CD8-positive, alpha-beta memory T cell (primary cell): ENCODE results near the gene CNGB1. TPM values are rescaled to one million over a fixed set of nuclear protein-coding genes. Genes with fewer than 3 reads are reported as not detected.
"Not testable (repeated sequence)": the region's sequence is repeated elsewhere in the genome, so short reads cannot be mapped to it uniquely, and the experiment has no call there.

Experiments
- CTCF ChIA-PET: fragments of 350-600 bp; sonication (Branson Sonifier 250); formaldehyde crosslinking; loops from one replicate; lab custom pipeline; 2021; ENCODE audit warnings: antibody characterized with exemption; lab: Charles Lee
- POLR2A ChIA-PET: fragments of 350-600 bp; sonication (Branson Sonifier 250); formaldehyde crosslinking; loops from one replicate; lab custom pipeline; 2021; ENCODE audit warnings: antibody characterized with exemption; lab: Charles Lee
- DNase-seq, 5 donors: peaks; one replicate each; pipeline versions ENCODE4 v3.0.0 to v3.0.0-alpha.2; 2020 to 2022; ENCODE audit warnings: mixed read lengths in 1 of 5
- H3K27ac ChIP-seq: one replicate; pipeline ENCODE4 v1.7.0; 2013; ENCODE audit warnings: low read depth, mild to moderate bottlenecking, low read length, moderate library complexity
- H3K27me3 ChIP-seq: 2 replicates; pipeline ENCODE4 v1.7.0; 2013; ENCODE audit warnings: low read length, mild to moderate bottlenecking; ENCODE audit not compliant: insufficient read depth, poor library complexity, severe bottlenecking
- H3K36me3 ChIP-seq: 2 replicates; pipeline ENCODE4 v1.7.0; 2013; ENCODE audit warnings: mild to moderate bottlenecking, low read length, moderate library complexity; ENCODE audit not compliant: insufficient read depth
- H3K4me1 ChIP-seq: 2 replicates; pipeline ENCODE4 v1.7.0; 2013; ENCODE audit warnings: mild to moderate bottlenecking, low read length, moderate library complexity; ENCODE audit not compliant: insufficient read depth
- H3K4me3 ChIP-seq: 2 replicates; pipeline ENCODE4 v1.7.0; 2013; ENCODE audit warnings: mild to moderate bottlenecking, low read length
- H3K9me3 ChIP-seq: 2 replicates; pipeline ENCODE4 v1.7.0; 2013; ENCODE audit warnings: mild to moderate bottlenecking, low read length
- H3K27ac Mint-ChIP-seq, 8 donors: one replicate each; pipeline ENCODE4 v1.8.0; 2020 to 2021; ENCODE audit warnings: mixed read lengths in 8 of 8, mild to moderate bottlenecking in 6 of 8, inconsistent platforms in 3 of 8, moderate library complexity in 3 of 8
- H3K27me3 Mint-ChIP-seq, 2 donors: one replicate each; pipeline ENCODE4 v1.8.0; 2020 to 2021; ENCODE audit warnings: mixed read lengths in 2 of 2, mild to moderate bottlenecking in 1 of 2, moderate library complexity in 1 of 2
- H3K36me3 Mint-ChIP-seq, 3 donors: one replicate each; pipeline ENCODE4 v1.8.0; 2020 to 2021; ENCODE audit warnings: mixed read lengths in 3 of 3, inconsistent platforms in 1 of 3, mild to moderate bottlenecking in 1 of 3
- H3K4me1 Mint-ChIP-seq, 3 donors: one replicate each; pipeline ENCODE4 v1.8.0; 2020 to 2021; ENCODE audit warnings: mixed read lengths in 3 of 3, inconsistent platforms in 1 of 3, mild to moderate bottlenecking in 1 of 3
- H3K4me3 Mint-ChIP-seq, 7 donors: one replicate each; pipeline ENCODE4 v1.8.0; 2020 to 2021; ENCODE audit warnings: mixed read lengths in 7 of 7, mild to moderate bottlenecking in 6 of 7, moderate library complexity in 4 of 7, inconsistent platforms in 2 of 7
- H3K9me3 Mint-ChIP-seq, 5 donors: one replicate each; pipeline ENCODE4 v1.8.0; 2020 to 2022; ENCODE audit warnings: mixed read lengths in 5 of 5, mild to moderate bottlenecking in 3 of 5, moderate library complexity in 2 of 5, inconsistent platforms in 1 of 5
- polyA plus RNA-seq: library from polyadenylated mRNA; unstranded; fragments of 300-500 nt; fragmentation: Illumina TruSeq; gene quantifications from one replicate; pipeline ENCODE4 v1.2.3, GENCODE V29; 2021
- total RNA-seq, 2 experiments: library from RNA; stranded (reverse); gene quantifications; one replicate each; pipeline ENCODE4 v1.2.3, GENCODE V29; 2021

CNGB1 gene
- total and polyA plus RNA-seq, 3 experiments from 2014 or later, result not detected

DNA sequence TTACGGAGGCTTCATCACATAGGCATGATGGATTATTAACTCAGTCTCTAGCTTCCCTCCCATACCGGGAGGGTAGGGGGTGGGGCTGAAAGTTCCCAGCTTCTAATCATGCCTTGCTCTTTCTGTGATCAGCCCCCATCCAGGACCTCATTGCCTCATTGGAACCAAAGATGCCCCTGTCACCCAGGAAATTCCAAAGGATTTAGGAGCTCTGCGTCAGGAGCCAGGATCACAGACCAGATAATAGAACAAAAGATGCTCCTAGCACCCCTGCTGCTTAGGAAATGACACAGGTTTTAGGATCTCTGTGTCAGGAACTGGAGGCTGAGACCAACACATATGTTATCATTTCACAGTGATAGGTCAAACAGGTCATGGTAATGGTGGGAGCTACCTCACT lies 40.0 kb upstream of the CNGB1 start:
- POLR2A ChIA-PET, result no interaction called here
- H3K36me3 ChIP-seq, result peaks cover 34% of the 10 kb centered on the region

DNA sequence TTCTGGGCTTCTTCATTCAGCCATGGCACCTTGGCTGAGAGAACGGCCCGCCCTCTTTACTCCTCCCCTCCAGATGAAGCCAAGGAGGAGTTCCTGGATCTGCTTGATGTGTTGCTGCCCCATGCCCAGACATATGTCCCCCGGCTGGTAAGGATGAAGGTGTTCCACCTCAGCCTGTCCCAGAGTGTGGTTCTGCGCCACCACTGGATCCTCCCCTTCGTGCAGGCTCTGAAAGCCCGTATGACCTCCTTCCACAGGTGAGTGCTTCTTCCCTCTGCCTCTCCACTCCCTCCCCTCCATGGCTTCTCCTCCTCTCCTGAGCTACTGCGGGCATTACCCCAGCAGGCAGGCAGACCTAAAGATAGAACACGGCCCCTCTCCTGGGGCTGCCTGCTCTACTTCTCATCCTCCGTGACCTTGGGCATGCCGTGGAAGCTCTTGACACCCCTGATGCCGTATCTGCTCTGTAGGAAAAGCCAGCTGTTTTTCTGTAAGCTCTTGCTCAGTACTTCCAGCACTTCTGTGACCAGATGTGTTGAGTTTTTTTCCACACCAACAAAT lies 39.0 kb upstream of the CNGB1 start:
- H3K4me3 ChIP-seq, result no peak overlapping the region
- CTCF ChIA-PET, result interaction anchor here (1.5 kb wide), 1 partner anchor 111 kb away, joined by 4 read pairs; no protein-coding TSS in a partner anchor
- Mint-ChIP-seq H3K4me1 (peaks cover 6 to 14% (median 12%) of the 10 kb centered on the region in 3 donors), H3K27ac (peak overlapping the region in 2 of 8 donors; percentile 17 to 84), H3K4me3 (no peak overlapping the region), H3K27me3 (no peaks in the 10 kb centered on the region), H3K9me3 (no peaks in the 10 kb centered on the region), H3K36me3 (peaks cover 11 to 72% (median 18%) of the 10 kb centered on the region in 3 donors)
- POLR2A ChIA-PET, result no interaction called here
- H3K4me1 ChIP-seq, result no peaks in the 10 kb centered on the region
- H3K36me3 ChIP-seq, result peaks cover 34% of the 10 kb centered on the region
- H3K27ac ChIP-seq, result no peak overlapping the region
- DNase-seq, result peak in 1 of 5 donors; percentile 20
- no peaks in the 10 kb centered on the region for H3K9me3 ChIP-seq
- H3K27me3 ChIP-seq, result no peaks in the 10 kb centered on the region

More for the DNA sequence above, 40.0 kb upstream of the CNGB1 start:
- H3K9me3 ChIP-seq, result no peaks in the 10 kb centered on the region
- no peaks in the 10 kb centered on the region for H3K27me3 Mint-ChIP-seq
- H3K4me1 Mint-ChIP-seq, result peaks cover 6 to 10% (median 9%) of the 10 kb centered on the region in 3 donors
- H3K27ac ChIP-seq, result no peak overlapping the region
- H3K9me3 Mint-ChIP-seq, result no peaks in the 10 kb centered on the region
- no peaks in the 10 kb centered on the region for H3K4me1 ChIP-seq
- DNase-seq, result no peak
- no peak overlapping the region for H3K4me3 ChIP-seq
- peaks cover 9 to 65% (median 18%) of the 10 kb centered on the region in 3 donors for H3K36me3 Mint-ChIP-seq
- peak overlapping the region in 1 of 8 donors; percentile 32 for H3K27ac Mint-ChIP-seq
- CTCF ChIA-PET, result interaction anchor here (1.5 kb wide), 1 partner anchor 112 kb away, joined by 4 read pairs; no protein-coding TSS in a partner anchor
- no peaks in the 10 kb centered on the region for H3K27me3 ChIP-seq
- no peak overlapping the region for H3K4me3 Mint-ChIP-seq

DNA sequence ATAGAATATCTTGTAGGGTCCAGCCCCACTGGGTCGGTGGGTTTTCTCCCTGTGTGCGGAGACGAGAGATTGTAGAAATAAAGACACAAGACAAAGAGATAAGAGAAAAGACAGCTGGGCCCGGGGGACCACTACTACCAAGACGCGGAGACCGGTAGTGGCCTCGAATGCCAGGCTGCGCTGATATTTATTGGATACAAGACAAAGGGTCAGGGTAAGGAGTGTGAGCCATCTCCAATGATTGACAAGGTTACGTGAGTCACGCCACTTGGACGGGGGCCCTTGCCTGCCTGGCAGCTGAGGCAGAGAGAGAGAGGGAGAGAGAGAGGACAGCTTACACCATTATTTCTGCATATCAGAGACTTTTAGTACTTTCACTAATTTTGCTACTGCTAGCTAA lies 33.8 kb upstream of the CNGB1 start:
- H3K4me3 ChIP-seq, H3K9me3 ChIP-seq, POLR2A ChIA-PET, H3K27ac ChIP-seq, H3K4me3 Mint-ChIP-seq, H3K4me1 ChIP-seq, H3K9me3 Mint-ChIP-seq, H3K27me3 Mint-ChIP-seq, H3K36me3 ChIP-seq, H3K27me3 ChIP-seq: not testable (repeated sequence)
- H3K36me3 Mint-ChIP-seq, result peaks cover 11 to 58% (median 12%) of the 10 kb centered on the region in 3 donors
- peak overlapping the region in 1 of 8 donors; percentile 64 for H3K27ac Mint-ChIP-seq
- CTCF ChIA-PET, result interaction anchor here (0.8 to 1.0 kb wide), 3 partner anchors 48 to 105 kb away, joined by 3 to 4 read pairs (median 3); no protein-coding TSS in a partner anchor
- H3K4me1 Mint-ChIP-seq, result peaks cover 36 to 53% (median 41%) of the 10 kb centered on the region in 3 donors
- peak in 1 of 5 donors; percentile 28 for DNase-seq

DNA sequence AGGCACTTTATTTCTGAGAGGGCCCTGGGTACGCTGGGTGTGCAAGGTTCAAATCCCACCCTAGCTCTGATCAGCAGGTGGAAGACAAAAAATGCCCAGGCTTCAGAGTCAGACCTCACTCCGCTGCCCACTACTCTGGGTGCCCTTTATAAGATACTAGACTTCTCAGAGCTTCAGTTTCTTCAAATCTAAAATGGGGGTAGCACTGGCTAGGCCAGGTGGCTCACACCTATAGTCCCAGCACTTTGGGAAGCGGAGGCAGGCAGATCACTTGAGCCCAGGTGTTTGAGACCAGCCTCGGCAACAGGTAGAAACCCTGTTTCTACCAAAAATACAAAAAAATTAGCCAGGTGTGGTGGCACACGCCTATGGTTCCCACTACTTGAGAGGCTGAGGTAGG lies 32.0 kb upstream of the CNGB1 start:
- Mint-ChIP-seq H3K27me3 (no peaks in the 10 kb centered on the region), H3K4me1 (peaks cover 51 to 69% (median 57%) of the 10 kb centered on the region in 3 donors), H3K9me3 (no peaks in the 10 kb centered on the region), H3K27ac (peak overlapping the region in 2 of 8 donors; percentile 51 to 96), H3K36me3 (peaks cover 11 to 55% (median 11%) of the 10 kb centered on the region in 3 donors), H3K4me3 (peak overlapping the region in 5 of 7 donors; percentile 25 to 93 (median 66))
- Histone ChIP-seq H3K27me3 (no peaks in the 10 kb centered on the region), H3K36me3 (no peaks in the 10 kb centered on the region), H3K4me1 (peaks cover 22% of the 10 kb centered on the region), H3K4me3 (no peak overlapping the region), H3K9me3 (no peaks in the 10 kb centered on the region), H3K27ac (no peak overlapping the region)
- peak in 1 of 5 donors; percentile 34 for DNase-seq
- CTCF ChIA-PET, result no interaction called here
- POLR2A ChIA-PET, result no interaction called here

DNA sequence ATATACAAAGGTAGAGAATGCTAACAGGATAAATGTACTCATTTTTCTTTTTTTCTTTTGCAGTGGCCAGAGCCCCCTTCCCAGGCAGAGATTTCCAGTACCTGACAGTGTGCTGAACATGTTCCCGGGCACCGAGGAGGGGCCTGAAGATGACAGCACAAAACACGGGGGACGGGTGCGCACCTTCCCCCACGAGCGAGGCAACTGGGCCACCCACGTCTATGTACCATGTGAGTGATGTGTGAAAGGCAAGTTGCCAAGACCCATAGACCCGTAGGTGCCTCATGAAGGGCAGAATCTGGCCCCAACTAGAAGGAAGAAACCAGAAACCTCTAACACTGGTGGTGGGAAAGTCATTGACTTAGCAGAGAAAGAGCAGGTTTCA lies 31.5 kb upstream of the CNGB1 start:
- H3K27ac ChIP-seq, result no peak overlapping the region
- Mint-ChIP-seq H3K4me1 (peaks cover 55 to 73% (median 62%) of the 10 kb centered on the region in 3 donors), H3K36me3 (peaks cover 11 to 59% (median 11%) of the 10 kb centered on the region in 3 donors), H3K4me3 (peak overlapping the region in 6 of 7 donors; percentile 41 to 93 (median 78)), H3K9me3 (no peaks in the 10 kb centered on the region), H3K27me3 (no peaks in the 10 kb centered on the region), H3K27ac (peak overlapping the region in 5 of 8 donors; percentile 9 to 96 (median 88))
- H3K9me3 ChIP-seq, result no peaks in the 10 kb centered on the region
- no peak overlapping the region for H3K4me3 ChIP-seq
- peak in 1 of 5 donors; percentile 35 for DNase-seq
- POLR2A ChIA-PET, result no interaction called here
- CTCF ChIA-PET, result interaction anchor here (1.8 to 4.7 kb wide), 4 partner anchors 11 to 426 kb away, joined by 8 to 38 read pairs (median 23); no protein-coding TSS in a partner anchor
- H3K27me3 ChIP-seq, result no peaks in the 10 kb centered on the region
- peaks cover 27% of the 10 kb centered on the region for H3K4me1 ChIP-seq
- peaks cover 2% of the 10 kb centered on the region for H3K36me3 ChIP-seq

DNA sequence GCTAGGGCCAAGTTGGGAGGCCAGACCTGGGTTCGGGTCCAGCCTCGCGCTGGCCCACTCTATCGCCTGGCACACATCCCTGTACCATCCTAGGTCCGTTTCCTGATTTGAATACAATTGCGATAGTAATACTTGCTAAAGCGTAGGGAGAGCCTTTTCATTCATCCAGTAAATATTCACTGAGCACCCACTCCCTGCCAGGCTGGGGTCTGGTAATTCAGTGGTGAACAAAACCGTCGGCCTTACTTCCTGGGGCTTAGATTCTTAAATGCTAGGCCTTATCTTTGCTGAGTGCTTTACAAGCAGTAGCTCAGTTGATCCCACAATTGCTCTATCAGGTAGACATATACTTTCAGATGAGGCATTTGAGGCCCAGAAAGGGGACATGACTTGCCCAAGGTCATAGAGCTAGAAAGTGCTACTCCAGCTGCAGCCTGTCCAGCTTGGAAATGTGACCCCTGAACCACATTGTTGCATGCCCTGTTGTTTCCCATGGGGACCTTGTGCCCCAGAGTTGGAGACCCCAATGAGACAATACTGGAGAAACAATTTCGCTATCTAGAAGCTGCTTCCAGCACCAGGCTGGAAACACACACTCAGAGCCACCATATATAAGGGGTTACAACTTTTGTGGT lies 31.0 kb upstream of the CNGB1 start:
- Mint-ChIP-seq H3K4me3 (peak overlapping the region; percentile 89 to 97 (median 91)), H3K36me3 (peaks cover 7 to 60% (median 8%) of the 10 kb centered on the region in 3 donors), H3K4me1 (peaks cover 56 to 75% (median 62%) of the 10 kb centered on the region in 3 donors), H3K9me3 (no peaks in the 10 kb centered on the region), H3K27ac (peak overlapping the region; percentile 35 to 96 (median 88)), H3K27me3 (no peaks in the 10 kb centered on the region)
- ChIA-PET CTCF (interaction anchor here (0.9 to 4.7 kb wide), 7 partner anchors 12 to 426 kb away, joined by 3 to 38 read pairs (median 8); partner anchors contain the start of gene CFAP20), POLR2A (interaction anchor here (1.0 kb wide), 1 partner anchor 465 kb away, joined by 3 read pairs; no protein-coding TSS in a partner anchor)
- no peaks in the 10 kb centered on the region for H3K9me3 ChIP-seq
- no peak for DNase-seq
- H3K36me3 ChIP-seq, result peaks cover 7% of the 10 kb centered on the region
- H3K27ac ChIP-seq, result peak overlapping the region; percentile 77
- H3K27me3 ChIP-seq, result no peaks in the 10 kb centered on the region
- H3K4me3 ChIP-seq, result peak overlapping the region; percentile 96
- peaks cover 32% of the 10 kb centered on the region for H3K4me1 ChIP-seq

DNA sequence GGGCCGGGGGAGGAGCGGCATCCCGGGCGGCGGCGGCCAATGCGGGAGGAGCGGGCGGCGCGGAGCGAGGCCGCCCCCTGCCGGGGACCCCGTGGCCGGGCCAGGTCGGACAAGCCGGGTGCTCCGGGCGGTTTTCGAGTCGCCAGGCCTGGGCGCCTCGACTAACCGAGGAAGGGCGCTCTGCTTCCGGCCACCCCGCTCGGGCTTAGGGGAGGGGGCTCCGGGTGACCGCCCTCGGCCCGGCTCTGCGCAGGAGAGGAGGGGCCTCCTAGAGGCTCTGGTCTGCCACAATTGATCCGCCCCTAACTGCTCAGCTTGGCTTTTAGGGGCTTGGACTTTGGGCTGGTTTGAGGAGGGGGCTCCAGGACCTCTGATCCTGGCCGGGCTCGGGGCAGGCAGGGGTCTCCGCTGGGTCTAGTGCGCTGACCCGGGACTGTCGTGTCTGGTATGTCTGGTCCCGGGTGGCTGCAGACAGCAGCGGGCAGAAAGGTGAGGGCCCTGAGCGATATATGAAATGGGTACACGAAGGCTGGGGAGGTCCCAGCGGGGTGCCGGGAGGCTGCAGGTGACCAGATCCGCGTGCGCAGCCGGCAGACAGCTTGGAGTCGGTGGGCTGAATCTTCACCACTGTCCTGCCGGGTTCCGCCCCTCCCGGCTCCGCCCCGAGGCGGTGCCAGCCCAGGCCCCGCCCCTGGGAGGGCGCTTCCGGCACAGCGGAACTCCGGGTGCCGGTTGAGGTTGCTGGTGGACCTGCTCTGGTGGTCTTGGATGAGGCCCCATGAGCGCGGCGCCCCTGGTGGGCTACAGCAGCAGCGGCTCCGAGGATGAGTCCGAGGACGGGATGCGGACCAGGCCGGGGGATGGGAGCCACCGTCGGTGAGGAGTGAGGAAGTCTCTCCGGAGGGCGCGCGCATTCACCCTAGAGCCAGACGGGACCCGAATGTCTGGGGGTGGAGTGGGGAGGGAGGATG lies 30.1 kb upstream of the CNGB1 start, which contains the start of gene USB1:
Gene USB1 (plus strand): TSS at position 702 of the 971 bp plus-strand sequence. CDS start 77 bp downstream, at position 779.
- H3K36me3 ChIP-seq, result peaks cover 10% of the 10 kb centered on the region
- peak within 1 kb of the TSS; percentile 77 for H3K27ac ChIP-seq
- H3K27me3 ChIP-seq, result no peaks in the 10 kb centered on the region
- peaks cover 3 to 63% (median 4%) of the 10 kb centered on the region in 3 donors for H3K36me3 Mint-ChIP-seq
- POLR2A ChIA-PET, result interaction anchor here (1.0 kb wide), 1 partner anchor 464 kb away, joined by 3 read pairs; no protein-coding TSS in a partner anchor
- CTCF ChIA-PET, result interaction anchor here (0.9 to 4.7 kb wide), 12 partner anchors 13 to 425 kb away, joined by 3 to 38 read pairs (median 5); partner anchors contain the start of genes CFAP20 and KATNB1
- H3K27ac Mint-ChIP-seq, result peak within 1 kb of the TSS; percentile 82 to 96 (median 90)
- H3K4me3 Mint-ChIP-seq, result peak within 1 kb of the TSS; percentile 89 to 97 (median 93)
- H3K27me3 Mint-ChIP-seq, result no peaks in the 10 kb centered on the region
- peak within 1 kb of the TSS; percentile 96 for H3K4me3 ChIP-seq
- peaks cover 41% of the 10 kb centered on the region for H3K4me1 ChIP-seq
- H3K9me3 Mint-ChIP-seq, result no peaks in the 10 kb centered on the region
- DNase-seq, result peak; percentile 79 to 90 (median 87)
- no peaks in the 10 kb centered on the region for H3K9me3 ChIP-seq
- peaks cover 58 to 77% (median 60%) of the 10 kb centered on the region in 3 donors for H3K4me1 Mint-ChIP-seq
